ENCODE results near the gene C10orf95.

Gene C10orf95

DNA sequence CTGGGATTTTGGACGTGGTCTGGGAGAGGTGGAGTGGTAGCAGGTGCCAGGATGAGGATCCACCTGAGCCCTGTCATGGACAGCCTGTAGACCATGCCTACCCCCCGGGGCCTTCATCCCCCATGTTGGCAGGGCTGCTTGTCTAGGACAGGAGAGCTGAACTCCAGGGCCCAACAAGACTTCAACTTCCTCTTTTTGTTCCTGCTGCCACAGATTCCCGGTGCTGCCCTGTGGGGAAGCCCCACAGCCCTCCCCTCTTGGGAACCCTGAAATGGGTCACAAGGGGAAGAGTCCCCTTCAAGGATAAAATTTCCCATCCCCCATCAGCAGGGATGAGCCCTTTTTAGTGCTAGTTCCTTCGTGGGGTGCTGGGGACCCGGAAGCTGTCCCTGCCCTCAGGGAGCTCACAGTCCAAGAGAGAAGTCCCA, 17.7 kb downstream of the C10orf95 start:
- no peak for DNase-seq

DNA sequence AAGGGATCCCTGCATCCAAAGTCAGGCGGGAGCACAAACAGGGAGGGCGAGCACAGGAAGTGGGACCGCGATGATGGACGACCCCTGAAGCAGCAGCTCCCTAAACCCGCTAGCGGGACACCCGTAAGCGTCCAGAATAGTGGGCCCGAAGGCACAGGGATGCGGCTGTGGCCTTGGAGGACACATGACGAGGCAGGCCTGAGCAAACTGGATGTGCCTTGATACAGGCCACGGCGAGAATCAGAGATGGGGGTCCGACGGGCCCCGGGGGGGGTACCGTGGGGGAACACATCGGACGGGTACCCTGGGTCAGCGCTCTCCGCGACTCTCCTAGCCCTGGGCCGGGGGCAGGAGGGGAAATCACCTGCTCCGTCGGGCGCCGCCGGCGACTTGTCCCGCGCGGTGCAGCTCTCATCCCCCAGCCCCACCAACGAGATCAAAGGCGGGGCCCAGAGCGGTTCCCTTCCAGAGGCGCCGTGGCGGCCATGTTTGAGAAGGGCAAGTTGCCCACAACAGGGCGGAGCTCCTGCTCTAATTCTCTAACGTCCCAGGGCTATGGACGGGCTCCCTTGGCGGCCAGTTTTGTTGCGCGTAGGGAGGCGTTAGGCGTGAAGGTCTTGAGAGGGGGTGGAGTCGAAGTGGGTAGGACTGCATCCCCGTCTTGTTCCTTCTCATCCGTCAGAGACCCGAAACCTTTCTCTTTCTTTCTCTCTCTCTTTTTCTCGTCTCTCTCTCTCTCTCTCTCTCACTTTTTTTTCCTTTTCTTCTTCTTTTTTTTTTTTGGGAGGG, 19.0 kb downstream of the C10orf95 start, which contains the start of gene CUEDC2:
CUEDC2 (minus strand) TSS at position 413 of the 789 bp plus-strand sequence. CDS start 7,386 bp downstream, outside the sequence.
- peak; percentile 85 for DNase-seq

DNA sequence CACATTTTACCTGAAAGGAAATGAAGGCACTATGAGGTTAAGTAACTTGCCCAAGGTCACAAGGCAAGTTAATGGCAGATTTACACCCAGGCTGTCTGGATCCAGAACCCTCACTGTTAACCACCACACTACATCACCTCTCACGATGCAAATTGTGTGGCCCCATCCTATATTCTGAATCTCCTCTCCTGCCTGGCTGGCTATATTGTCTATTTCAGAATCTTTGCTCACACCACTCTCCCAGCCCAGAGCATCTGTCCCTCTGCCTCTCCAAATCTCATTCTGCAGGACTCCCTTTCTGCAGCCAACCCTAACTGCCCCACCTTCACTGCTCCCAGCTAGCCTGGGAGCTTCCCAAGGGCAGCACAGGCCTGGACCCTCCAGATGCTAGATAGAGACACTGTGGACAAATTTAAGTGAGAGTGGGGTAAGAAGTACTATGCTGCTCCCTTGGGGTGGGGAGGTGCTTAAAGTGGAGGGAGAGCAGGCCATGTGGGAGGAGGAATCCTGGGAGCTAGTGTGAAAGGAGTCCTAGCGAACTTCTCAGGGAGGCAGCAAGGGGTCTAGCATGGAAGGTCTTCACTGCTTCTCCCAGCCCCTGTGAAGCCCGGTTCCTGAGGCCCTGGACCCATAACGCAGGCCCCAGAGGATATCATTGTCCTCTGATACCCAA, 19.8 kb downstream of the C10orf95 start:
- DNase-seq = peak; percentile 23

DNA sequence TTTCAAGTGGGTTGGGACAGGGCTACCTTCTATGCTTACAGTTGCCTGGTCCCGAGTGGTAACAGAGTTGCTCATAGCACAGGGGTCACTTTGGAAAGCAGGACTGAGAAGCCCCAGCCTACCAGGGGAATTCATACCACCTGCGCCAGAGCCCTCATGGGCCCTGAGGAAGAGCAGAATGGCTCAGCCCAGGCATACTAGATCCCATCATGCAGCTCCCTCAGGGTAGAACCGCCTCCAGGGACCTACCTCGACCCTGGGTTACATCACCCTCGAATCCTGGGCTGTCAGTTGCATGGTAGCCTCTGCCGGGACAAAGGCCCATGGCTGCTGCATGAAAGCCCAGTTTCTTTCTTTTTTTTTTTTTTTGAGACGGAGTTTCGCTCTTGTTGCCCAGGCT, 21.9 kb downstream of the C10orf95 start:
- no peak for DNase-seq

DNA sequence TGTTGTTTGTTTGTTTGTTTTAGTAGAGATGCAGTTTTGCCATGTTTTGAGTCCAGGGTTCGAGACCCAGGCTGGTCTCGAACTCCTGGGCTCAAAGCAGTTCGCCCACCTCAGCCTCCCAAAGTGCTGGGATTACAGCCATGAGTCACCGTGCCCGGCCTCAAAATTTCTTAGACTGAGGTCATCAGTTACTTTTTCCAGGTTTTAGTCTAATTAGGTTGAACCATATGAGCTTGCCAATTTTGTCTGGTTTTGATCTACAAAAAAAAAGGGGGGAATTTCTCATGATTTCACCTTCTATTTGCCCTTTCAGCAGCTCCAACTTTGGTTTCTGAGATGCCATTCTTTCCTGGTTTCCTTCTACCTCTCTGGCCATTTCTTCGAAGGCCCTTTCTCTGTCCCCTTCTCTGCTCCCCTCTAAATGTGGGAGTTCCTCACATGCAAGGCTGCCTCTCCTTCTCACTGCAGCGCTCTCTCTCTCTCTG, 24.5 kb downstream of the C10orf95 start:
- DNase-seq = no peak

DNA sequence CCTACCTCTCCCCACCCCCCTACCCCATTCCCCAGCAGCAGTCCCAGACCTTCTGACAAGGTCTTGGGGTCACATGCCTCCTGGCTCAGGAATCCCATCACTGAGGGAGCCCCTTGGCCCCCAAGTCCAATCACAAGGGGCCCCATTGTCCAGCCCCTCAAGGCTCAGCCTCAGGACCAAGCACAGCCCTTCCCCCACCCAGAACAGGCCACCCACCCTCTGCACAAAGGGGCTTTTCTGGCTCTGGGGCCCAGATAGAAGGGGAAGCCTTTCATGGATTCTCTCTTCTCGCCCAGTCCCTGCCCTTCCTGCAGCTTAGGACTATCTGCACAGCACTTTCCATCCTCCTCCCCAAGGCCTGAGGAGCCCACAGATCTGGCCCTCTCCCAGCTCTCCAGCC, 25.9 kb downstream of the C10orf95 start:
- DNase-seq = no peak

DNA sequence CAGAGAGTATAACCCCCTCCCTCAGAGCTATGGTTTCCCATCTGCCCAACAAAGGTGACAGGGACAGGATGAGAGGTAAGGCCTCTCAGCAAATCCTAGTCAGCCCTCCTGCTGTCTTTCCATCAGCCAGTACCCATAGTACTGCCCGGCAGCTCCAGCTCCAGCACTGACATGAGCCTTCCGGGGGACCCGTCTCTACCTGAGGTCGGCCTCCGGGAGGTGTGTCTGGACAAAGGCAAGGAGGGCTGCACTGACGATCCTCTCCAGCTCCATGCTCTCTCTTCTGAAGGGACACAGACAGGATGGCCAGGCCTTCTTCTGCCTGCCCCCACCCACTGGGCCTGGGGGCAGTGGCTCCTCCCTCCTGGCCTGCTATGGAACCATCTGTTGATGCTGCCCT, 26.4 kb downstream of the C10orf95 start:
- no peak for DNase-seq

DNA sequence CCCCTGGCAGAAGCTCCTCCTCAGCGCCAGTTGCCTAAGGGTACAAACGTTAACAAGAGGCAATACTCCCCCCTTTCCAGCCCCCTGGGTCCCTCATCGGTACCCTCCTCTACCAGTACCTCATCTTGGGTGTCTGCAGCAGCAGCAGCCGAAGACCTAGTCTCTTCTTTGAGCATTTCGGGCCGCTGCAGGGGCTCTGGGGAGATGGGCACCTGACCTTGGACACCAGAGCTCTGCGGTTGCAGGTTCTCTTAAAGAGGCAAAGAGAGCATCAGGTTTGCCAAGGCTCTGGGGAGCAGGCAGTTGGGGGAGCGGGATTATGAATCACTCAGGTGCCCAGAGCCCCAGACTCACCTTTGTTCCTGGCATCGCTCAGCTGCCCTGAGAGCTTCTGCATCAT, 27.2 kb downstream of the C10orf95 start:
- DNase-seq = no peak

DNA sequence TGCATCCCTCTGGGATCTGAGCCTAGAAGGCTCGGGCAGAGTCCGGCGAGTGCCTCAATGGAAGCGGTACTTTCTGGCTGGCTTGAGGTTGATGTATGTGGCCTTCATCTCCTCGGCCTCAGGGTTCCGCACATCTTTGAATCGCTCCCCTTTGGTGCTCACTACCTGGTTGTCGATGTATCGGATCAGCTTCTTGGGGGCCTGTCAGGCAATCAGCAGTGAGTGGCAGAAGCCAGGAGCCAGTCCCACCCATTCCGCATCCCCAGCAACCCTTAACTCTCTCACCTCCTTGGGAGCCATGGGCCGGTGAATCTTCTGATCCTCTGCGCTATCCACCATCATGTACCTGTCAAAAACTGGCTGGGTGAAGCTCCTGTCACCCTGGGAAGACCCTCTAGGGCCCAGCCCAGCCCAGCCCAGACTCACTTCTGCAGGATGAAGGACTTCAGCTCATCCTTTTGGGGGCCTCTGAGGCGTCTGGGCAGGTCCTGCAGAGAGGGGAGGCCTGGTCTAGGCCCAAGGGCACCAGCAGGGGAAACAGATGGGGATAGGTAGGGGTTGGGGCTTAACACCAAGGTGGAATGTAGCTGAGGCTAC, 27.9 kb downstream of the C10orf95 start:
- DNase-seq = no peak

DNA sequence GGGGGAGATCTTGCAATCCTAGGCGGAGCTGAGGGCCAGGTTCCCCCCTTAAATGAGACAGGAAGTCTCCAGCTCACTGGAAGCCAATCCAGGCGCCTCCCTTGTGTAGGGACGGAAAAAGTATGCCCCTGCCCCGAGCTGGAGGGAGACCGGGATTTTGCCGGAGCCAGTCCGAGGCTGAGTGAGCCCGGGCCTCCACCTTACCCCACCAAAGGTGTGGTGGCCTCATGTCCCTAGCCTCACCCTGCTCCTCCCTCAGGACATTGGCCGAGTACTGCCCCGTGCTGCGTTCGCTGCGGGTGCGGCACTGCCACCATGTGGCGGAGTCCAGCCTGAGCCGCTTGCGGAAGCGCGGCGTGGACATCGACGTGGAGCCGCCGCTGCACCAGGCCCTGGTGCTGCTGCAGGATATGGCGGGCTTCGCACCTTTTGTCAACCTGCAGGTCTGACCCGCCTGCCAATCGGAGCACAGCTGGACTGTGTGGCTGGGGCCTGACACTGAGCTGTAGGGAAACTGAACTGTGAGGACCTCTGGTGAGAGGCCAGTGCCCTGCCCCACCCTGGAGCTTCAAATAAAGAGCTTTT, 28.7 kb downstream of the C10orf95 start:
- no peak for DNase-seq

DNA sequence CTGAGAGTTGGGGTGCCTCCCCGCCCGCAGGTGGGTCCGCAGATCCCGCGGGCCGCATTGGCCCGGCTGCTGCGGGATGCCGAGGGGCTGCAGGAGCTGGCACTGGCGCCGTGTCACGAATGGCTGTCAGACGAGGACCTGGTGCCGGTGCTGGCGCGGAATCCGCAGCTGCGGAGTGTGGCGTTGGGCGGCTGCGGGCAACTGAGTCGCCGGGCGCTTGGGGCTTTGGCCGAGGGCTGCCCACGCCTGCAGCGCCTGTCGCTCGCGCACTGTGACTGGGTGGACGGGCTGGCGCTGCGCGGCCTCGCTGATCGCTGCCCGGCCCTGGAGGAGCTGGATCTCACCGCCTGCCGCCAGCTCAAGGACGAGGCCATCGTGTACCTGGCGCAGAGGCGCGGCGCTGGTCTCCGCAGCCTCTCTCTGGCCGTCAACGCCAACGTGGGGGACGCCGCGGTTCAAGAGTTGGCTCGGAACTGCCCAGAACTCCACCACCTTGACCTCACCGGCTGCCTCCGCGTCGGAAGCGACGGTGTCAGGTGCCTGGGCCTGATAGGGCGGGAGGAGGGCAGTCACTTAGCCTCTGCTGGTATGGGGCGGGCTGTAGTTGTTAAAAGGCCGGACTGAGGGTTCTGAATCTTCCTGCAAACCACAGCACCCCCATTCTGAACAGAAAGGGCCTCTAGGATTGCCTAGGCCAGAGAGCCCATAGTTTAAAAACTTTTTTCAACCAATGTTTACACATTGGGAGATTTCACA, 29.4 kb downstream of the C10orf95 start:
- no peak for DNase-seq

DNA sequence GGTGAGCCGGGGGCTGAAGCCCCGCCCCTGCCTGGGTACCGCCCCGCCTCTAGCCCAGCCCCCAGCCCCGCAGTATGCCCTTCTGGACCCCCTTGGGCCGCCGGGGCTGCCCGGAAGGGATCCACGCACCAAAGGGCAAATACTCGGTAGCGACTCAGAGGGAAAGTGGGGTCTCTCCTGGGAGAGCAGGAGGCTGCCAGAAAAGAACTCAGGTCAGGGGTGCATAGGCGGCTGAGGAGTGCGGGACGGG, 29.9 kb downstream of the C10orf95 start:
- no peak for DNase-seq

DNA sequence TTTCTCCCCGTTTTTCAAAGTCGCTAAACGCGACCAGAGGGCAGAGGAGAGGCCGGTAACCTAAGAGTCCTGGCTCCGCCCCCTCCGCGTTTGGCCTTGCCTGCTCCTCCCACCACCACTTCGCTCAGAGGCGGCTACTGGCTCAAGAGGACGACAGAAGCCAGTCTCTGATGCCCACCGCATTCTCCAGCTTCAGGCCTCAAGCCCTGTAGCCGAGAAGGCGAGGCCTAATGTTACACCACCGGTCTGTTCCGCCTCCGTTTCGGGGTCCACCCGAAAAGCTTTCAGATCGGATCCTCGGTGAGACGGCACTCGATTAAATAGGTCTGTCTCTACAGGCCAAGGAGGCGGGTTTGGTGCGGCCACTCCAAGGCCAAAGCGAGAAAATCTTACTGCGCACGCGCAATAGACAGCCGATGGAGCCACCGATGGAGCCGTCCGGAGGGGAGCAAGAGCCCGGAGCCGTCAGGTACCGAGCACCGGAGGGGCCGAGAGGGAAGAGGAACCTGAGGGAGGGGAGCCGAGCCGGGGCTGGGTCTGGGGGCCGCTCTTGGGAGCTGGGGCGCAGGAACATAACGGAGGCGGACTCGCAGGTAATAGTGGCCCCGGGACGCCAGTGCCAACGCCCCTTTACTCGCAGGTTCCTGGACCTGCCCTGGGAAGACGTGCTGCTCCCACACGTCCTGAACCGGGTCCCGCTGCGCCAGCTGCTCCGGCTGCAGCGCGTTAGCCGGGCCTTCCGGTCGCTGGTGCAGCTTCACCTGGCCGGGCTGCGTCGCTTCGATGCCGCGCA, 30.4 kb downstream of the C10orf95 start, which contains the start of gene FBXL15:
FBXL15 (plus strand) TSS at position 123 of the 793 bp plus-strand sequence; CDS start at position 417, 294 bp downstream.
- peak; percentile 87 for DNase-seq

DNA sequence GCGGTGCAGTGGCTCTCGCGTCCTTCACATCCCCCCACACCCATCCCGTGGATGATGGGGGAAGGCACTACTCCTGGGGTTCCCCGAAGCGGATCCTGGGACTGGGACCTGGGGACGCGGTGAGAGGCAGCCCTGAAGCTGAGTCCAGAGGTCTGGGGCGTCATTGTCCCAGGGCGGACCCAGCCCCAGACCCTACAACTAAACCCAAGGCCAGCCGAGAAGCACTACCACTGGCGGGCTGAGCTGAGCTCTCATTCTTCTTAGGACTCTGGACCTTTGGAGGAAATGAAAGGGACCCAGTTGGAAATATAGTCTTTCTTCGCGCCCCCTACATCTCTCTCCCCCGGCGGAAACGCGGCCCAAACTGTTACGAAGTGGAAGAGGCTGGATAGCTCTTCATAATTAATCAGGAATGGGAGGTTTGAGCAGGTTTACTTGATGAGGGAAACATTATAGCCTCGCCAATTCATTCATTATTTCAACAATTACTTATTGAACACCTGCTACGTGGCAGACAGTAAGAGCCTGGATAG, 31.1 kb downstream of the C10orf95 start:
- no peak for DNase-seq

DNA sequence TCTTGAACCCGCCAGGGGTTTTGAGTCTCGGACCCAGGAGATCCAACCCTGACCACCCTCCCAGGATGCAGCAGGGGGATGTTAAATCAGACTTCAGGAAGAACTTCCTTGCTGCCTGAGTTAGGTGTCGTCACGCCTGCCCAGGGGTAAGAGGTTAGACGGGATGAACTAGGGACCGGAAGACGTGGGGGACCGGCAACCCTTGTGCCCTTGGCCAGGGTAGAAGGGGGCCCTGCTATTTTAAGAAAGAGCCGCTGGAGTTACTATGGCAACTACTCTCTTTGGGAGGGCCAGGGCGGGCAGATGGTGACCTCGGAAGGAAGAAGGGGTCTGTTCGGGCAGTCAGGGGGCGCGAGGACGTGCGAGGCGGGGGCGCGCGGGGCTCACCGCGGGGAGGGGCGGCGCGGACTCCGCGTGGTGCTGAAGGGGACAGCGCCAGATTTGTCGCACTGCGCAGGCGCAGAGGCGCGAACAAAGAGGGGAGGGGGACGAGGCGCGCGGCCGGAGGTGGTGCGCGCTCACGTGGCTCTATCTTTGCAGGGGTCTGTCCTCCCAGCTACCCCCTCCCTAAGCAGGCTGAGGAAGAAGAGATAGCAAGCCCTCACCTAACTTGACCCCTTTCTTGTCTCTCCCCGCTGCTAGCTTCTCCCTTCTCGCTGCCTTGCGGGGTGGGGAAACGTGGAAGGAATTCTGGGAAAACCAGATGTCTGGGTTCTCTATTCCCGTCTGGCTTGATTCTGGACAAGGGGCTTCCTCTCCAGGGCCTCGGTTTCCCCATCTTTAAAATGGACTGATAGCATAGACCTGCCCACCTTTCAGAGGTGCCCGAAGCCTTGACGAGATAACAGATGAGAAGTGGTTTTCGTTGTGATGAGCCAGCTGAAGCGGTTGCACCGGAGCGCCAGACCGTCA, 31.8 kb downstream of the C10orf95 start:
- DNase-seq = no peak

DNA sequence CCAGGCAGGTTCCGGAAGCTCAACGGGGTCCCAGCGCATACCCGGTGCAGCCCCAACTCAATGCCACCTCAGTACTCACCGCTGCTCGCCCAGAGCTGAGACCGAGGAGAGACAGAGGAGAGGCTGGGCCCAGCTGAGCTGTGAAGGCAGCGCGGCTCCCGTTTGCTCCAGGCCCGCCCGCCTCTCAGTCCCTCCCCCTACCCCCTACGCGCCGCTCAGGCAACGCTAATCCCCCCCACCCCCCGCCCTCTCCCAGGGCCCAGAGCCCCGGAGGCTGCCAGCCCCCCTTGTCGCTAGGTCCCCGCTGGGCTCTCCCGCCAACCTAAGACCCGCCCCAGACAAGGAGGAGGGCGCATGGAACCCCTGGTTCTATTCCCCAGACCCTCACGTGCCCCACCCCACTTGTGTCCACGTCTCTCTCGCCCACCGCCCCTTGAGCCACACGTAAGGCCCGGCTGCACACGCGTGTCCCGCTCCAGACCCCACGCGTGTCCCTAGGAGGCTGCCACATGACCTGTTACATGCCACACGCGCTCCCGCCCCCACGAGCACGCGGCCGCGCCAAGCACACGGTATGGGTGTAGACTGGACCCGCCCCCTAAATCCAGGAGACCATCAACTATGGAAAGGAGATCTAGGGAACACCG, 32.6 kb downstream of the C10orf95 start, which contains the start of gene PSD:
PSD (minus strand) TSS at position 164 of the 647 bp plus-strand sequence. CDS start 1,747 bp downstream, outside the sequence.
- no peak for DNase-seq

DNA sequence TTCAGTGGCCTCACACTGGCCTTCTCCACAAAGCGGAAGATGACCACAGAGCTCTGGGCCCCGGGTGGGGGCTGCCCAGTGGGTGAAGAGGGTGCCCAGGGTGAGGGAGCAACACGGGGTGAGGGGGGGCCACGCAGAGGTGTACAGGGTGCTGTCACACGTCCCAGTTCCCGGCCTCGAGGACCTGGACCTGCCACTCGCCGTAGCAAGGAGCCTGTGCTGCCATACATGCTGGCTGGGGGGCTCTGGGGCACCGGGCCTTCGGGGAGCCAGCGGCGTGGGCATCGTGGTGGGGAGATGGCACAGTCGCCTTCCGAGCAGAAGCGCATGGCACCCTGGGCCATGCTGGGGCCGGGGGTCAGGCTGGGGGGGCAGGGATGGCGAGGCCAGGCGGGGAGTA, 34.6 kb downstream of the C10orf95 start:
- DNase-seq = no peak

DNA sequence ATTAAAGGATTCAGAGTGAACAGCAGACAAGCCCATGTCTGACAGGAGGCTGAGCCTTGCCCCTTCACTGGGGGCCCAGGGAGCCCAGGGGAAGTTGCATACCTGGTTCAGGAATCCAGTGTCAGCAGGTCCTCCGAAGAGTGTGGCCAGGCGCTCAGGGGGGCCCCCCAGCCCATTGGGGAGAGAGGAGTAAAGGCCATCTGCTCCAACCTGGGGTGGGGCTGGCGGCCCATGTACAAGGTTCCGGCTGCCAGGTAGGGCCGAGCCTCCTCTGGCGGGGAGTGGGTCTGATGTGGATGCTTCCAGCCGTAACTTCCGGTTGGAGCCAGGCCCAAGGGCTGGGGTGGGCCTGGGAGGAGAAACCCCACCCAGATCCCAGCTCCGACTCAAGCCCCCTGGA, 35.1 kb downstream of the C10orf95 start:
- no peak for DNase-seq

DNA sequence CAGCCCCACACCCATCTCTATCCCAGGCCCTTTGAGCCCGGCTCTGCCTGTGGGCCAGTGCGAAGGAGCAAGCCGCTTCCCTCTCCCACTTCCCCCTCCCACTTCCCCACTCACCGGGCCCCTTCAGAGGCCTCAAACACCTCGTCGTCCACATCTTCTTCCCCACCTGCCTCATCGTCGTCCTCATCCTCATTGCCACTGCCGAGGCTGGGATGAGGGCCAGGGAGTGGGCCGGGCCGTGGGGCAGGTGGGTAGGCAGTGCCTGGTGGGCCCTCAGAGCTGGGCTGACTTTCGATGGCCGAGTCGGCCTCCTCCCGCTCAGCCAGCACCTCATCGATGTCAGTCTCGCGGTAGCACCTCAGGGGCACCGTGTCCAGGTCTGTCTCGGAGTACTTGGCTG, 36.6 kb downstream of the C10orf95 start:
- DNase-seq = no peak

Measured in DMS 273 treated with DMSO at 0.1 percent for 48 hours (cell line).